Glutamatergic neuron (in vitro differentiated cells): ENCODE data around the gene HP1BP3. TPM values are rescaled to one million over a fixed set of nuclear protein-coding genes. Genes with fewer than 3 reads are reported as not detected.
"Not testable (repeated sequence)": the region's sequence is repeated elsewhere in the genome, so short reads cannot be mapped to it uniquely, and the experiment has no call there.

ENCODE experiments used
- DNase-seq: peaks from one replicate; pipeline ENCODE4 v3.0.0; 2022
- H3K27ac Mint-ChIP-seq: one replicate; pipeline ENCODE4 v1.8.0; 2020; ENCODE audit warnings: mild to moderate bottlenecking, mixed read lengths, inconsistent platforms; ENCODE audit not compliant: unreplicated experiment
- H3K27me3 Mint-ChIP-seq: one replicate; pipeline ENCODE4 v1.8.0; 2020; ENCODE audit warnings: mild to moderate bottlenecking, moderate library complexity, mixed read lengths, inconsistent platforms; ENCODE audit not compliant: unreplicated experiment
- H3K36me3 Mint-ChIP-seq: one replicate; pipeline ENCODE4 v1.8.0; 2020; ENCODE audit warnings: mild to moderate bottlenecking, mixed read lengths, inconsistent platforms; ENCODE audit not compliant: unreplicated experiment
- H3K4me1 Mint-ChIP-seq: one replicate; pipeline ENCODE4 v1.8.0; 2020; ENCODE audit warnings: mild to moderate bottlenecking, low read depth, mixed read lengths, inconsistent platforms; ENCODE audit not compliant: unreplicated experiment
- H3K4me3 Mint-ChIP-seq: one replicate; pipeline ENCODE4 v1.8.0; 2020; ENCODE audit warnings: mild to moderate bottlenecking, mixed read lengths, inconsistent platforms; ENCODE audit not compliant: unreplicated experiment
- H3K9me3 Mint-ChIP-seq: one replicate; pipeline ENCODE4 v1.8.0; 2020; ENCODE audit warnings: mild to moderate bottlenecking, moderate library complexity, mixed read lengths, inconsistent platforms; ENCODE audit not compliant: unreplicated experiment
- CTCF ChIP-seq: fragments of 200-600 bp; sonication (generic); IDR thresholded peaks from one replicate; pipeline ENCODE4 v1.5.0; 2021; ENCODE audit not compliant: partially characterized antibody, unreplicated experiment
- total RNA-seq: library from RNA; stranded (reverse); fragmentation: NEBNext Ultra II Directional; extraction: Animal tissue kit (Norgen Biotek cat#: 25700); gene quantifications from one replicate; pipeline ENCODE4 v1.2.1, GENCODE V29; 2021; ENCODE audit not compliant: unreplicated experiment

HP1BP3 gene
- total RNA-seq, 1 donor from 2014 or later: 192 TPM

GRCh38 chr1:20721117-20722061, 65.7 kb downstream of the HP1BP3 start:
- no peak for DNase-seq
- Mint-ChIP-seq H3K4me1 (peaks cover 2% of the 10 kb centered on the region), H3K27me3 (peaks cover 17% of the 10 kb centered on the region), H3K9me3 (peaks cover 3% of the 10 kb centered on the region), H3K36me3 (no peaks in the 10 kb centered on the region), H3K27ac (no peak overlapping the region), H3K4me3 (no peak overlapping the region)
- TF ChIP-seq CTCF: no peak

- no peak for TF ChIP-seq CTCF
- Mint-ChIP-seq H3K4me3 (no peak overlapping the region), H3K9me3 (peaks cover 6% of the 10 kb centered on the region)
Measured at GRCh38 chr1:20720631-20721091, 66.4 kb downstream of the HP1BP3 start.

GRCh38 chr1:20719871-20720620, 67.1 kb downstream of the HP1BP3 start:
- H3K4me1 Mint-ChIP-seq: peaks cover 2% of the 10 kb centered on the region
- peaks cover 6% of the 10 kb centered on the region for H3K9me3 Mint-ChIP-seq
- no peak overlapping the region for H3K4me3 Mint-ChIP-seq

More at GRCh38 chr1:20720631-20721091, 66.4 kb downstream of the HP1BP3 start:
- DNase-seq: no peak
- Mint-ChIP-seq H3K27ac (no peak overlapping the region), H3K4me1 (peaks cover 2% of the 10 kb centered on the region), H3K36me3 (no peaks in the 10 kb centered on the region), H3K27me3 (peaks cover 19% of the 10 kb centered on the region)

GRCh38 chr1:20719261-20719660, 67.8 kb downstream of the HP1BP3 start:
- H3K4me1 Mint-ChIP-seq: peaks cover 2% of the 10 kb centered on the region
- H3K9me3 Mint-ChIP-seq: peaks cover 6% of the 10 kb centered on the region
- H3K27me3 Mint-ChIP-seq: peaks cover 19% of the 10 kb centered on the region
- no peak for TF ChIP-seq CTCF
- no peak for DNase-seq
- no peak overlapping the region for H3K27ac Mint-ChIP-seq
- H3K4me3 Mint-ChIP-seq: no peak overlapping the region
- no peaks in the 10 kb centered on the region for H3K36me3 Mint-ChIP-seq

More at GRCh38 chr1:20719871-20720620, 67.1 kb downstream of the HP1BP3 start:
- H3K36me3 Mint-ChIP-seq: no peaks in the 10 kb centered on the region
- no peak overlapping the region for H3K27ac Mint-ChIP-seq
- H3K27me3 Mint-ChIP-seq: peaks cover 19% of the 10 kb centered on the region
- DNase-seq: no peak
- TF ChIP-seq CTCF: no peak

- not testable (repeated sequence) for H3K36me3 Mint-ChIP-seq, H3K4me1 Mint-ChIP-seq, H3K9me3 Mint-ChIP-seq, DNase-seq, H3K27ac Mint-ChIP-seq
- H3K4me3 Mint-ChIP-seq: peak overlapping the region; percentile 71
- peaks cover 19% of the 10 kb centered on the region for H3K27me3 Mint-ChIP-seq
Measured at GRCh38 chr1:20718343-20718882, 68.7 kb downstream of the HP1BP3 start.
